ENCODE data around the gene HIC1.

HIC1 gene

GRCh38 chr17:2093349-2093748, 38.4 kb downstream of the HIC1 start:
- no peaks in the 10 kb centered on the region for H3K36me3 ChIP-seq (ENCODE audit: control insufficient read depth, insufficient read depth, low read length)
- no peaks in the 10 kb centered on the region for H3K27me3 ChIP-seq (ENCODE audit: control insufficient read depth, insufficient read depth, low read length)
- H3K4me3 ChIP-seq (ENCODE audit: low read length): no peak overlapping the region
- no peak overlapping the region for H3K9ac ChIP-seq (ENCODE audit: low read length)
- H3K4me1 ChIP-seq (ENCODE audit: control insufficient read depth, insufficient read depth, low read length): peaks cover 42% of the 10 kb centered on the region
- no peaks in the 10 kb centered on the region for H3K9me3 ChIP-seq (ENCODE audit: control insufficient read depth, low read length)

GRCh38 chr17:2094891-2095535, 40.1 kb downstream of the HIC1 start:
- no peak overlapping the region for H3K4me3 ChIP-seq (ENCODE audit: low read length)
- H3K4me1 ChIP-seq (ENCODE audit: control insufficient read depth, insufficient read depth, low read length): peaks cover 32% of the 10 kb centered on the region

GRCh38 chr17:2095536-2095910, 40.6 kb downstream of the HIC1 start:
- H3K36me3 ChIP-seq (ENCODE audit: control insufficient read depth, insufficient read depth, low read length): no peaks in the 10 kb centered on the region
- H3K27me3 ChIP-seq (ENCODE audit: control insufficient read depth, insufficient read depth, low read length): no peaks in the 10 kb centered on the region
- no peak overlapping the region for H3K9ac ChIP-seq (ENCODE audit: low read length)
- no peaks in the 10 kb centered on the region for H3K9me3 ChIP-seq (ENCODE audit: control insufficient read depth, low read length)
- H3K4me3 ChIP-seq (ENCODE audit: low read length): no peak overlapping the region
- H3K4me1 ChIP-seq (ENCODE audit: control insufficient read depth, insufficient read depth, low read length): peaks cover 32% of the 10 kb centered on the region

More at GRCh38 chr17:2094891-2095535, 40.1 kb downstream of the HIC1 start:
- no peak overlapping the region for H3K9ac ChIP-seq (ENCODE audit: low read length)
- no peaks in the 10 kb centered on the region for H3K27me3 ChIP-seq (ENCODE audit: control insufficient read depth, insufficient read depth, low read length)
- H3K36me3 ChIP-seq (ENCODE audit: control insufficient read depth, insufficient read depth, low read length): no peaks in the 10 kb centered on the region
- no peaks in the 10 kb centered on the region for H3K9me3 ChIP-seq (ENCODE audit: control insufficient read depth, low read length)

- peaks cover 18% of the 10 kb centered on the region for H3K4me1 ChIP-seq (ENCODE audit: control insufficient read depth, insufficient read depth, low read length)
- H3K36me3 ChIP-seq (ENCODE audit: control insufficient read depth, insufficient read depth, low read length): no peaks in the 10 kb centered on the region
- no peaks in the 10 kb centered on the region for H3K27me3 ChIP-seq (ENCODE audit: control insufficient read depth, insufficient read depth, low read length)
- no peak overlapping the region for H3K9ac ChIP-seq (ENCODE audit: low read length)
- no peak overlapping the region for H3K4me3 ChIP-seq (ENCODE audit: low read length)
- H3K9me3 ChIP-seq (ENCODE audit: control insufficient read depth, low read length): no peaks in the 10 kb centered on the region
These were observed 46.8 kb downstream of the HIC1 start for GRCh38 chr17:2101448-2102257.

GRCh38 chr17:2102931-2103809, 48.3 kb downstream of the HIC1 start:
- Histone ChIP-seq H3K27me3 (ENCODE audit: control insufficient read depth, insufficient read depth, low read length) (no peaks in the 10 kb centered on the region), H3K36me3 (ENCODE audit: control insufficient read depth, insufficient read depth, low read length) (no peaks in the 10 kb centered on the region), H3K4me1 (ENCODE audit: control insufficient read depth, insufficient read depth, low read length) (peaks cover 24% of the 10 kb centered on the region), H3K4me3 (ENCODE audit: low read length) (no peak overlapping the region), H3K9ac (ENCODE audit: low read length) (no peak overlapping the region), H3K9me3 (ENCODE audit: control insufficient read depth, low read length) (no peaks in the 10 kb centered on the region)

- Histone ChIP-seq H3K9me3 (ENCODE audit: control insufficient read depth, low read length) (no peaks in the 10 kb centered on the region), H3K9ac (ENCODE audit: low read length) (no peak overlapping the region), H3K4me3 (ENCODE audit: low read length) (no peak overlapping the region), H3K4me1 (ENCODE audit: control insufficient read depth, insufficient read depth, low read length) (peaks cover 24% of the 10 kb centered on the region), H3K27me3 (ENCODE audit: control insufficient read depth, insufficient read depth, low read length) (no peaks in the 10 kb centered on the region), H3K36me3 (ENCODE audit: control insufficient read depth, insufficient read depth, low read length) (no peaks in the 10 kb centered on the region)
These were observed 50.8 kb downstream of the HIC1 start for GRCh38 chr17:2105663-2106062.

GRCh38 chr17:2106308-2106955, 51.5 kb downstream of the HIC1 start:
- Histone ChIP-seq H3K9ac (ENCODE audit: low read length) (no peak overlapping the region), H3K36me3 (ENCODE audit: control insufficient read depth, insufficient read depth, low read length) (no peaks in the 10 kb centered on the region), H3K4me3 (ENCODE audit: low read length) (no peak overlapping the region), H3K9me3 (ENCODE audit: control insufficient read depth, low read length) (no peaks in the 10 kb centered on the region), H3K4me1 (ENCODE audit: control insufficient read depth, insufficient read depth, low read length) (peaks cover 20% of the 10 kb centered on the region), H3K27me3 (ENCODE audit: control insufficient read depth, insufficient read depth, low read length) (no peaks in the 10 kb centered on the region)

- Histone ChIP-seq H3K9ac (ENCODE audit: low read length) (no peak overlapping the region), H3K27me3 (ENCODE audit: control insufficient read depth, insufficient read depth, low read length) (no peaks in the 10 kb centered on the region), H3K4me1 (ENCODE audit: control insufficient read depth, insufficient read depth, low read length) (peaks cover 19% of the 10 kb centered on the region), H3K4me3 (ENCODE audit: low read length) (no peak overlapping the region), H3K36me3 (ENCODE audit: control insufficient read depth, insufficient read depth, low read length) (no peaks in the 10 kb centered on the region), H3K9me3 (ENCODE audit: control insufficient read depth, low read length) (no peaks in the 10 kb centered on the region)
These were observed 52.1 kb downstream of the HIC1 start for GRCh38 chr17:2107050-2107449.

GRCh38 chr17:2107506-2107905, 52.6 kb downstream of the HIC1 start:
- Histone ChIP-seq H3K4me3 (ENCODE audit: low read length) (no peak overlapping the region), H3K4me1 (ENCODE audit: control insufficient read depth, insufficient read depth, low read length) (peaks cover 19% of the 10 kb centered on the region), H3K36me3 (ENCODE audit: control insufficient read depth, insufficient read depth, low read length) (no peaks in the 10 kb centered on the region), H3K27me3 (ENCODE audit: control insufficient read depth, insufficient read depth, low read length) (no peaks in the 10 kb centered on the region), H3K9ac (ENCODE audit: low read length) (no peak overlapping the region), H3K9me3 (ENCODE audit: control insufficient read depth, low read length) (no peaks in the 10 kb centered on the region)

GRCh38 chr17:2108170-2108569, 53.3 kb downstream of the HIC1 start:
- Histone ChIP-seq H3K9ac (ENCODE audit: low read length) (no peak overlapping the region), H3K4me3 (ENCODE audit: low read length) (no peak overlapping the region), H3K9me3 (ENCODE audit: control insufficient read depth, low read length) (no peaks in the 10 kb centered on the region), H3K27me3 (ENCODE audit: control insufficient read depth, insufficient read depth, low read length) (no peaks in the 10 kb centered on the region), H3K36me3 (ENCODE audit: control insufficient read depth, insufficient read depth, low read length) (no peaks in the 10 kb centered on the region), H3K4me1 (ENCODE audit: control insufficient read depth, insufficient read depth, low read length) (peaks cover 22% of the 10 kb centered on the region)

- Histone ChIP-seq H3K36me3 (ENCODE audit: control insufficient read depth, insufficient read depth, low read length) (no peaks in the 10 kb centered on the region), H3K4me3 (ENCODE audit: low read length) (no peak overlapping the region), H3K9ac (ENCODE audit: low read length) (no peak overlapping the region), H3K27me3 (ENCODE audit: control insufficient read depth, insufficient read depth, low read length) (no peaks in the 10 kb centered on the region), H3K9me3 (ENCODE audit: control insufficient read depth, low read length) (no peaks in the 10 kb centered on the region), H3K4me1 (ENCODE audit: control insufficient read depth, insufficient read depth, low read length) (peaks cover 25% of the 10 kb centered on the region)
These were observed 55.5 kb downstream of the HIC1 start for GRCh38 chr17:2110436-2110835.

Data from mucosa of stomach (tissue), 1 donor.